Measurements from ENCODE around the gene TRHDE. TPM values are rescaled to one million over a fixed set of nuclear protein-coding genes. Genes with fewer than 3 reads are reported as not detected.

Gene TRHDE
- total and polyA plus RNA-seq, 9 of the 15 experiments (the other 6 are each of a cell fraction or from before 2014, with no cell fraction given), result 0.03 to 0.29 (median 0.09) TPM

DNA sequence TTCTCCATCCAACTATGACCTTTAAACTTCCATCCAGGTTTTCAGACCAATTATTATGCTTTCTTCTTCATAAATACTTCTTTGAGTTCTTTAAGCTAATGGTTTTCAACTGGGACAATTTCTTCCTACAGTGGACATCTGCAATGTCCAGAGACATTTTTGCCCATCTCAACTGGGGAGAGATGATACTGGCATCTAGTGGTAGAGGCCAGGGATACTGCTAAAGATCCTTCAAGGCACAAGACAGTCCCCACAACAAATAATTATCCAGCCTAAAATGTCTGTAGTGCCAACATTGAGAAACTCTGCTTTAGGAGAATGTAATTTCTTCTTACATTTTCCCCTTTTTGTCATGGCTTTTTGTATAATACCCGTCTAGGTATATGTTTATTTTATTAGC lies 10.6 kb downstream of the TRHDE start:
- Histone ChIP-seq H4K20me1 (replicated peaks; ENCODE audit: control insufficient read depth, insufficient read depth, low read length) (no peaks in the 10 kb centered on the region), H3K9ac (ENCODE audit: insufficient read depth in 1 of 2, low read depth in 2 of 2, low read length in 2 of 2) (no peak overlapping the region), H3K79me2 (ENCODE audit: control insufficient read depth, insufficient read depth, low read length) (no peaks in the 10 kb centered on the region), H3K27me3 (ENCODE audit: control insufficient read depth in 2 of 2, insufficient read depth in 2 of 2, low read length in 2 of 2) (no peaks in the 10 kb centered on the region), H3K9me3 (replicated peaks; ENCODE audit: control insufficient read depth, insufficient read depth, low read depth, low read length) (no peaks in the 10 kb centered on the region), H3K4me2 (ENCODE audit: insufficient read depth, low read length) (no peak overlapping the region), H3K4me3 (no peak overlapping the region), H3K36me3 (ENCODE audit: control insufficient read depth, insufficient read depth, low read length) (no peaks in the 10 kb centered on the region), H3K9me1 (ENCODE audit: control insufficient read depth, insufficient read depth, low read length) (no peaks in the 10 kb centered on the region), H2AFZ (ENCODE audit: low read depth, low read length) (no peak overlapping the region), H3K4me1 (replicated peaks in 1 of 2; ENCODE audit: control insufficient read depth in 2 of 2, insufficient read depth in 2 of 2, low read length in 2 of 2) (no peaks in the 10 kb centered on the region), H3K27ac (ENCODE audit: extremely low read depth, low read depth, low read length) (no peak overlapping the region)
- TF ChIP-seq FOXK2 (conservative IDR thresholded peaks at IDR 0.05 in 1 of 2, IDR thresholded peaks at IDR 0.05 in 1 of 2; ENCODE audit: low read depth in 2 of 2) (no peak), SP1 (CRISPR knock-in tag; IDR thresholded peaks at IDR 0.05) (no peak), RAD21 (CRISPR knock-in tag; conservative IDR thresholded peaks at IDR 0.05 in 1 of 2, IDR thresholded peaks at IDR 0.05 in 1 of 2) (peak in 1 of 2 experiments; percentile 28; a peak in 1 of 4 replicates), U2AF1 (optimal IDR thresholded peaks at IDR 0.05; ENCODE audit: low read depth, low read length) (no peak), ZNF77 (CRISPR knock-in tag; IDR thresholded peaks at IDR 0.05) (no peak)
- TF ChIP-seq, protein P1, sequence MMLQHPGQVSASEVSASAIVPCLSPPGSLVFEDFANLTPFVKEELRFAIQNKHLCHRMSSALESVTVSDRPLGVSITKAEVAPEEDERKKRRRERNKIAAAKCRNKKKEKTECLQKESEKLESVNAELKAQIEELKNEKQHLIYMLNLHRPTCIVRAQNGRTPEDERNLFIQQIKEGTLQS (IDR thresholded peaks at IDR 0.05), result no peak
- TF ChIP-seq, protein P1 (CRISPR knock-in tag; conservative IDR thresholded peaks at IDR 0.05), result no peak
- TF ChIP-seq, protein P2, sequence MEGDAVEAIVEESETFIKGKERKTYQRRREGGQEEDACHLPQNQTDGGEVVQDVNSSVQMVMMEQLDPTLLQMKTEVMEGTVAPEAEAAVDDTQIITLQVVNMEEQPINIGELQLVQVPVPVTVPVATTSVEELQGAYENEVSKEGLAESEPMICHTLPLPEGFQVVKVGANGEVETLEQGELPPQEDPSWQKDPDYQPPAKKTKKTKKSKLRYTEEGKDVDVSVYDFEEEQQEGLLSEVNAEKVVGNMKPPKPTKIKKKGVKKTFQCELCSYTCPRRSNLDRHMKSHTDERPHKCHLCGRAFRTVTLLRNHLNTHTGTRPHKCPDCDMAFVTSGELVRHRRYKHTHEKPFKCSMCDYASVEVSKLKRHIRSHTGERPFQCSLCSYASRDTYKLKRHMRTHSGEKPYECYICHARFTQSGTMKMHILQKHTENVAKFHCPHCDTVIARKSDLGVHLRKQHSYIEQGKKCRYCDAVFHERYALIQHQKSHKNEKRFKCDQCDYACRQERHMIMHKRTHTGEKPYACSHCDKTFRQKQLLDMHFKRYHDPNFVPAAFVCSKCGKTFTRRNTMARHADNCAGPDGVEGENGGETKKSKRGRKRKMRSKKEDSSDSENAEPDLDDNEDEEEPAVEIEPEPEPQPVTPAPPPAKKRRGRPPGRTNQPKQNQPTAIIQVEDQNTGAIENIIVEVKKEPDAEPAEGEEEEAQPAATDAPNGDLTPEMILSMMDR (IDR thresholded peaks at IDR 0.05 in 2 of 3, conservative IDR thresholded peaks at IDR 0.05 in 1 of 3; ENCODE audit: insufficient read depth in 2 of 3, low read depth in 1 of 3, low read length in 3 of 3), result peak in 1 of 3 experiments; percentile 5; a peak in 2 of 6 replicates
- 0% methylated on average over 1 of the region's 1 CpG for WGBS (ENCODE audit: insufficient coverage, low coverage, missing lambda C conversion rate)
- intact Hi-C loops (cut with micrococcal nuclease), result no loop called here
- CTCF ChIA-PET (ENCODE audit: low intra/inter-chr PET ratio), result no interaction called here
- FAIRE-seq (no peak), DNase-seq (ENCODE audit: extremely low read depth in 1 of 4, low spot score in 3 of 4) (peak in 1 of 4 experiments; percentile 3), ATAC-seq (no peak)
- POLR2A ChIA-PET, result no interaction called here
- in situ Hi-C loops (cut with MboI), result no loop called here
- BruUV-seq (replicated peaks), result no TSS peak
